ENCODE data around the gene IDH3G. TPM values are rescaled to one million over a fixed set of nuclear protein-coding genes. Genes with fewer than 3 reads are reported as not detected.

IDH3G gene
- total RNA-seq, 1 donor from 2014 or later, result 58.5 TPM

DNA sequence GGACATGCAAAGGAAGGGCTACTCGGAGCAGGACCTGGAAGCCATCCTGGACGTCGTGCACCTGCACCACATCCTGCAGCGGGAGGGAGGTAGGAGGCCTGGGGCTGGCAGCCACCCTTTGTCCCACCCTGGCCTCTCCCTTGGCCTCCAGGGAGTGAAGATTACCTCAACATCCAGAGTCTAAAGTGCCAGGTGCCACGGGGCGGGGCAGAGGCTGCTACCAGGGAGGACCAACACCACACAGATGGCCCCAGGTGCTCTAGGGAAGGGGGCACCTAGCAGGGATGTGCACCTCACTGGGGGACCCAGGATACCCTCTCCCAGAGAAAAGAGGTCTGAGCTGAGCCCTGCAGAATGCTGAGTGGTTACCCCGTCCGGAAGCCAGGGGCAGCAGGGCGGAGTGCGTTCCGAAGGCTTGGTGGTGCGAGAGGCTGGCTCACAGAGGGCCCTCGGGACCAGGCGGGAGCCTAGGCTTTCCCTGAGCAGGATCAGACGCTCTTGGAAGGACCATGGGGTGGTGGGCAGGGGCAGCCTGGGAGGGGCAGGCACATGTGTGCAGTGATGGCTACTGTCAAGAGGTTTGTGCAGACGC lies 53.4 kb downstream of the IDH3G start:
- peaks cover 36% of the 10 kb centered on the region for H3K4me1 Mint-ChIP-seq
- intact Hi-C loops (cut with micrococcal nuclease), result no loop called here
- DNase-seq, result no peak
- no peaks in the 10 kb centered on the region for H3K27me3 Mint-ChIP-seq
- peak overlapping the region; percentile 38 for H3K4me3 Mint-ChIP-seq
- POLR2A ChIA-PET, result no interaction called here
- no peaks in the 10 kb centered on the region for H3K9me3 Mint-ChIP-seq
- TF ChIP-seq CTCF (IDR thresholded peaks at IDR 0.05), result no peak
- no peak overlapping the region for H3K27ac Mint-ChIP-seq
- CTCF ChIA-PET, result no interaction called here
- peaks cover 9% of the 10 kb centered on the region for H3K36me3 Mint-ChIP-seq (ENCODE audit: low read depth)
- ATAC-seq (ENCODE audit: low read depth), result no peak

- intact Hi-C loops (cut with micrococcal nuclease), result no loop called here
- no peak for TF ChIP-seq CTCF (IDR thresholded peaks at IDR 0.05)
- no peaks in the 10 kb centered on the region for H3K9me3 Mint-ChIP-seq
- H3K36me3 Mint-ChIP-seq (ENCODE audit: low read depth), result peaks cover 14% of the 10 kb centered on the region
- no peaks in the 10 kb centered on the region for H3K27me3 Mint-ChIP-seq
- ChIA-PET CTCF (no interaction called here), POLR2A (no interaction called here)
- no peak overlapping the region for H3K4me3 Mint-ChIP-seq
- H3K27ac Mint-ChIP-seq, result no peak overlapping the region
- no peak for DNase-seq
- peaks cover 39% of the 10 kb centered on the region for H3K4me1 Mint-ChIP-seq
- ATAC-seq (ENCODE audit: low read depth), result no peak
These were observed 54.3 kb downstream of the IDH3G start for GRCh38 chrX:153739754-153740486.

DNA sequence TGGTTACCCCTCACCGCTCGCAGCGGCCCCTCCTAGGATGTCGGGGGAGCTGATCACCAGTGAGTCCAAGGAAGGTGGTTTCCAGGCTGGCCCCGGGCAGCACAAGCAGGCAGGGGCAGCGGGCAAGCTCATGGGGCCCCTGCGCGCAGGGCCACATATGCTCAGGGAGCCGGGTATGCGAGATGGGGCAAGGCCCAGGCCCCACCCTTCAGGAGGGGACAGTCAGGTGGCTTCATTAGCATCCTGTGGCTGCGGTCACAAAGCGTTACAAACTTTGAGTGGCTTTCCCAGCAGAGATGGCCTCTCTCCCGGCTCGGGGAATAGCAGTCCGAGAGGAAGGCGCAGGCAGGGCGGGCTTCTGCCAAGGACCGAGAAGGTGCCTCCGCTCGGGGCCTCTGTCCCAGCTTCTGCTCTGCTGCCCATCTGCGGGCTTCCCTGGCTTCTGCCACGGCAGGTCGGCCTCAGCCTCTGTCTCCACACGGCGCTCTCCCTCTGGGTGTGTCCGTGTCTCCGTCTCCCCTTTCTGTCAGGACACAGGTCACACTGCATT lies 56.0 kb downstream of the IDH3G start:
- TF ChIP-seq CTCF (IDR thresholded peaks at IDR 0.05), result no peak
- ChIA-PET CTCF (no interaction called here), POLR2A (no interaction called here)
- intact Hi-C loops (cut with micrococcal nuclease), result no loop called here
- no peak overlapping the region for H3K27ac Mint-ChIP-seq
- H3K9me3 Mint-ChIP-seq, result no peaks in the 10 kb centered on the region
- H3K36me3 Mint-ChIP-seq (ENCODE audit: low read depth), result peaks cover 16% of the 10 kb centered on the region
- DNase-seq (no peak), ATAC-seq (ENCODE audit: low read depth) (no peak)
- H3K27me3 Mint-ChIP-seq, result no peaks in the 10 kb centered on the region
- H3K4me1 Mint-ChIP-seq, result peaks cover 33% of the 10 kb centered on the region
- H3K4me3 Mint-ChIP-seq, result no peak overlapping the region

DNA sequence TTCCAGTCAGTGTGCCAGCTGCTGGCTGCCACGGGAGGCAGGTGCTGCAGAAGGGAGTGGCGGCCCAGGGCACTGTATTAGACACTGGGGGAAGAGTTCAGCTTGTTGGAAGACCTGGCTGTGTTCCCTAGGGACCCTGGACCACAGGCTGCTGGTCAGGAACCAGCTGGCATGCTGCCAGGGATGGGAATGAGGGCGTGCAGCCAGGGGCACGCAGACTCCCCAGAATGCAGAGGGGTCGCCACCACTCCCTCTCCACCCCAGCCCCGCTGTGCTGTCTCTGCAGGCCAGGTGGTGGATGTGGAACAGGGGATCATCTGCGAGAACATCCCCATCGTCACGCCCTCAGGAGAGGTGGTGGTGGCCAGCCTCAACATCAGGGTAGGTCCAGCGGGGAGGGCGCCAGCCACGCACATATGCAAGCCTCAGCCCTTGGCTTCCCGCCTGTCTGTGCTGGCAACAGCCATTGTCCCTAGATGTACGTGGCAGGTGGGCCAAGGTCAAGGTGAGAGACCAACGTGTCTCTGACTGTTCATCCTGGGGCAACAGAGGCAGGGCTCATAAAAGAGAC lies 57.2 kb downstream of the IDH3G start:
- ChIA-PET CTCF (no interaction called here), POLR2A (no interaction called here)
- intact Hi-C loops (cut with micrococcal nuclease), result no loop called here
- Mint-ChIP-seq H3K4me3 (no peak overlapping the region), H3K4me1 (peaks cover 26% of the 10 kb centered on the region), H3K9me3 (no peaks in the 10 kb centered on the region), H3K27ac (no peak overlapping the region), H3K36me3 (ENCODE audit: low read depth) (peaks cover 20% of the 10 kb centered on the region), H3K27me3 (no peaks in the 10 kb centered on the region)
- no peak for DNase-seq
- no peak for ATAC-seq (ENCODE audit: low read depth)
- no peak for TF ChIP-seq CTCF (IDR thresholded peaks at IDR 0.05)

Measured in activated B cell treated with CpG ODN at 0.5 μM for 24 hours (primary cell).